ENCODE measurements around the gene RHEB. TPM values are rescaled to one million over a fixed set of nuclear protein-coding genes. Genes with fewer than 3 reads are reported as not detected.
"Not testable (repeated sequence)": the region's sequence is repeated elsewhere in the genome, so short reads cannot be mapped to it uniquely, and the experiment has no call there.

RHEB gene
- total RNA-seq, 1 donor from 2014 or later, result 88.5 TPM

- peaks cover 24% of the 10 kb centered on the region for H3K4me1 Mint-ChIP-seq
- H3K9me3 Mint-ChIP-seq, result no peaks in the 10 kb centered on the region
- no peak overlapping the region for H3K27ac Mint-ChIP-seq
- TF ChIP-seq, protein P1, sequence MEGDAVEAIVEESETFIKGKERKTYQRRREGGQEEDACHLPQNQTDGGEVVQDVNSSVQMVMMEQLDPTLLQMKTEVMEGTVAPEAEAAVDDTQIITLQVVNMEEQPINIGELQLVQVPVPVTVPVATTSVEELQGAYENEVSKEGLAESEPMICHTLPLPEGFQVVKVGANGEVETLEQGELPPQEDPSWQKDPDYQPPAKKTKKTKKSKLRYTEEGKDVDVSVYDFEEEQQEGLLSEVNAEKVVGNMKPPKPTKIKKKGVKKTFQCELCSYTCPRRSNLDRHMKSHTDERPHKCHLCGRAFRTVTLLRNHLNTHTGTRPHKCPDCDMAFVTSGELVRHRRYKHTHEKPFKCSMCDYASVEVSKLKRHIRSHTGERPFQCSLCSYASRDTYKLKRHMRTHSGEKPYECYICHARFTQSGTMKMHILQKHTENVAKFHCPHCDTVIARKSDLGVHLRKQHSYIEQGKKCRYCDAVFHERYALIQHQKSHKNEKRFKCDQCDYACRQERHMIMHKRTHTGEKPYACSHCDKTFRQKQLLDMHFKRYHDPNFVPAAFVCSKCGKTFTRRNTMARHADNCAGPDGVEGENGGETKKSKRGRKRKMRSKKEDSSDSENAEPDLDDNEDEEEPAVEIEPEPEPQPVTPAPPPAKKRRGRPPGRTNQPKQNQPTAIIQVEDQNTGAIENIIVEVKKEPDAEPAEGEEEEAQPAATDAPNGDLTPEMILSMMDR (IDR thresholded peaks at IDR 0.05; ENCODE audit: unreplicated experiment), result no peak
- no peaks in the 10 kb centered on the region for H3K36me3 Mint-ChIP-seq
- H3K4me3 Mint-ChIP-seq, result no peak overlapping the region
- peaks cover 8% of the 10 kb centered on the region for H3K27me3 Mint-ChIP-seq (ENCODE audit: low read depth)
- DNase-seq (ENCODE audit: low spot score in 2 of 2, unreplicated experiment in 2 of 2), result no peak
These were observed 22.2 kb upstream of the RHEB start for GRCh38 chr7:151541709-151542499.

DNA sequence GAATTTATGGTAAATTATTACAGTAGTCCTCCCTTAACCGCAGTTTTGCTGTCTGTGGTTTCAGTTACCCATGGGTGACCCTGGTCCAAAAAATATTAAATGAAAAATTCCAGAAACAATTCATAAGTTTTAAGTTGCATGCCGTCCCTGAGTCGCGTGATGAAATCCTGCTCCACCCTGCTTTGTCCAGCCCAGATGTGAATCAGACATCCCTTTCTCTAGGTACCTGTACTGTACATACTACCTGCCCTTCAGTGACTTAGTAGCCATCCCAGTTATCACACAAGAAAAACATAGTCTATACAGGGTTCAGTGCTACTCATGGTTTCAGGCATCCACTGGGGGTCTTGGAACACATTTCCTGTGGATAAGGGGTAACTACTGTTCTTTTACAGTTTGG, 20.5 kb upstream of the RHEB start:
- Mint-ChIP-seq H3K9me3 (peaks cover 4% of the 10 kb centered on the region), H3K4me1 (peaks cover 24% of the 10 kb centered on the region), H3K27me3 (ENCODE audit: low read depth) (no peaks in the 10 kb centered on the region), H3K27ac (no peak overlapping the region), H3K4me3 (no peak overlapping the region), H3K36me3 (no peaks in the 10 kb centered on the region)
- TF ChIP-seq, protein P1 (IDR thresholded peaks at IDR 0.05; ENCODE audit: unreplicated experiment), result no peak
- no peak for DNase-seq (ENCODE audit: low spot score in 2 of 2, unreplicated experiment in 2 of 2)

GRCh38 chr7:151539088-151539671, 19.5 kb upstream of the RHEB start:
- DNase-seq (ENCODE audit: low spot score in 2 of 2, unreplicated experiment in 2 of 2), result no peak
- TF ChIP-seq, protein P1 (IDR thresholded peaks at IDR 0.05; ENCODE audit: unreplicated experiment), result no peak
- peaks cover 24% of the 10 kb centered on the region for H3K4me1 Mint-ChIP-seq
- H3K27ac Mint-ChIP-seq, result peak overlapping the region; percentile 57
- no peak overlapping the region for H3K4me3 Mint-ChIP-seq
- peaks cover 4% of the 10 kb centered on the region for H3K9me3 Mint-ChIP-seq
- no peaks in the 10 kb centered on the region for H3K27me3 Mint-ChIP-seq (ENCODE audit: low read depth)
- H3K36me3 Mint-ChIP-seq, result no peaks in the 10 kb centered on the region

DNA sequence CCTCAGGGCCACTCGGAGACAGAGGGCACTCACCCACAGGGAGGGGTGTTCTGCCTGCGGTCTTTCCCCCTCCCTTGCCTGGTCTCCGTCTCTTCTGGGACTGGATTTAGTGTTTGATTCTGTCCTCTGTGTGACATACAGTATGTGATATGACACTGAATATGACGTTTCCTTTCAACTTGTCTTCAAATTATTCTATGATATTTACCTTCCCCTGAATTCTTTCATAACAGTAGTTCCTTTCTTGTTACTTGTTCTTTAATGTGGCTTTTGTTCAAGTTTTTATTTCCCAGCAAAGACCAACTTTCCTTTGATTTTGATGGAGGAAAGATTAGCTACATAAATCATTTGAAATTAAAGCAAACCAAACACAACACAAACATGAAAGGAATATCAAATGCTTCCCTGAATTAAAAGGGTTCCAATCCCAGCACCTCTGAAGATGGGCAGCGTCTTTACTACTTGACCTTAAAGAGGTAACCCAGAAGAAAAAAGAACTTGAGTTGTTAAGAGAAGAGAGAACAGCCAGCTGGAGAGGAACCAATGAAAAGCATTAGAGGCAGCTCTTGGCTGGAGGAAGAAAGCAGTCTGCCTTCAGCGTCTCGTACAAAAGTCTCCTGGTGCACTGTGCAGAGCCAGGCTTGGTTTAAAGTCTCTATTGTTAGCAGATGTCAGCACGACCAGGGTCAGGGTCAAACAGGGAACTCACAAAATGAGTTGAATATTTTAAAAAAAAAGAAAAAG, 18.3 kb upstream of the RHEB start:
- Mint-ChIP-seq H3K27ac (peak overlapping the region; percentile 76), H3K4me1 (peaks cover 22% of the 10 kb centered on the region), H3K27me3 (ENCODE audit: low read depth) (peaks cover under 1% of the 10 kb centered on the region), H3K36me3 (peaks cover under 1% of the 10 kb centered on the region), H3K9me3 (peaks cover 5% of the 10 kb centered on the region), H3K4me3 (no peak overlapping the region)
- no peak for DNase-seq (ENCODE audit: low spot score in 2 of 2, unreplicated experiment in 2 of 2)
- TF ChIP-seq, protein P1 (IDR thresholded peaks at IDR 0.05; ENCODE audit: unreplicated experiment), result no peak

- not testable (repeated sequence) for H3K36me3 Mint-ChIP-seq; H3K27ac Mint-ChIP-seq; H3K4me3 Mint-ChIP-seq; DNase-seq (ENCODE audit: low spot score in 2 of 2, unreplicated experiment in 2 of 2); H3K27me3 Mint-ChIP-seq (ENCODE audit: low read depth)
- peaks cover 12% of the 10 kb centered on the region for H3K9me3 Mint-ChIP-seq
- H3K4me1 Mint-ChIP-seq, result peaks cover 22% of the 10 kb centered on the region
These were observed 16.5 kb upstream of the RHEB start for GRCh38 chr7:151536178-151536577.

DNA sequence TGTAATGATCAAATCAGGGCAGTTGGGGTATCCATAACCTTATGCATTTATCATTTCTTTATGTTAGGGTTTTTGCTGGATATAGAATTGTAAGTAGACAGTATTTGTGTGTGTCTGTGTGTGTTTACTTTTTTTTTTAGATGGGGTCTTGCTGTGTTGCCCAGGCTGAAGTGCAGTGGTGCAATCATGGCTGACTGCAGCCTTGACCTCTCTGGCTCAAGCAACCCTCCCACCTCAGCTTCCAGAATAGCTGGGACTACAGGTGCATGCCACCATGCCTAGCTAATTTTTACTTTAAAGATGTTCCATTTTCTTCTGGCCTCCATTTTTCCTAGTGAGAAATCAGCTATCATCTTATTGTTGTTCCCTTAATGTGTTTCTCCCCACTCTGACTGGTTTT, 10.1 kb upstream of the RHEB start:
- Mint-ChIP-seq H3K4me1 (no peaks in the 10 kb centered on the region), H3K36me3 (peaks cover 6% of the 10 kb centered on the region), H3K4me3 (no peak overlapping the region), H3K9me3 (peaks cover 31% of the 10 kb centered on the region), H3K27ac (no peak overlapping the region), H3K27me3 (ENCODE audit: low read depth) (peaks cover 1% of the 10 kb centered on the region)
- TF ChIP-seq, protein P1 (IDR thresholded peaks at IDR 0.05; ENCODE audit: unreplicated experiment), result no peak
- DNase-seq (ENCODE audit: low spot score in 2 of 2, unreplicated experiment in 2 of 2), result no peak

All from mesothelial cell of epicardium (in vitro differentiated cells).